ENCODE results near the gene KLHDC10. TPM values are rescaled to one million over a fixed set of nuclear protein-coding genes. Genes with fewer than 3 reads are reported as not detected.
"Not testable (repeated sequence)": the region's sequence is repeated elsewhere in the genome, so short reads cannot be mapped to it uniquely, and the experiment has no call there.

Gene KLHDC10
- total and polyA plus RNA-seq, 2 of the 13 experiments (the other 11 are each of a cell fraction or from before 2014, with no cell fraction given) = 11.9 to 21.6 TPM

- TF ChIP-seq ARNT2 (CRISPR knock-in tag; IDR thresholded peaks at IDR 0.05; ENCODE audit: low read depth) = no peak
- TF ChIP-seq STAT6 (CRISPR knock-in tag; IDR thresholded peaks at IDR 0.05; ENCODE audit: borderline replicate concordance) = no peak
- no peak for TF ChIP-seq ZNF749 (CRISPR knock-in tag; IDR thresholded peaks at IDR 0.05; ENCODE audit: borderline replicate concordance)
Observed at GRCh38 chr7:130124711-130125110, 54.4 kb downstream of the KLHDC10 start (continued).

- H3K27ac ChIP-seq (ENCODE audit: extremely low read length, insufficient read depth, low read length); H3K27me3 ChIP-seq (ENCODE audit: control insufficient read depth in 1 of 2, insufficient read depth in 2 of 2, low read length in 2 of 2); CTCF ChIA-PET (ENCODE audit: low intra/inter-chr PET ratio, low total read pairs); POLR2A ChIA-PET; H3K9me3 ChIP-seq (ENCODE audit: low read length); H3K4me2 ChIP-seq (ENCODE audit: low read depth, low read length); H4K20me1 ChIP-seq (ENCODE audit: insufficient read depth, low read length); BruUV-seq (replicated peaks); H3K79me2 ChIP-seq (ENCODE audit: insufficient read depth, low read length); intact Hi-C loops (cut with micrococcal nuclease; ENCODE audit: unreplicated experiment); FAIRE-seq; H2AFZ ChIP-seq (ENCODE audit: low read length); H3K4me3 ChIP-seq (replicated peaks in 1 of 3; ENCODE audit: insufficient read depth in 1 of 3, low read depth in 2 of 3, low read length in 3 of 3); H3K4me1 ChIP-seq (ENCODE audit: insufficient read depth, low read length); ATAC-seq; DNase-seq (ENCODE audit: low spot score); in situ Hi-C loops (cut with HindIII; ENCODE audit: extremely low pct_ligation_motif_present, low pct_unique_long_range_greater_than_20kb); H3K9ac ChIP-seq (ENCODE audit: insufficient read depth, low read depth, low read length): not testable (repeated sequence)
- peaks cover 15 to 60% of the 10 kb centered on the region in 2 experiments for H3K36me3 ChIP-seq (replicated peaks in 1 of 2; ENCODE audit: control insufficient read depth in 1 of 2, insufficient read depth in 2 of 2, low read length in 2 of 2)
- 96% methylated on average over 3 of the region's 3 CpGs for WGBS (ENCODE audit: low lambda C conversion rate)
Observed at GRCh38 chr7:130126840-130127239, 56.5 kb downstream of the KLHDC10 start.

GRCh38 chr7:130127404-130127803 is 57.1 kb downstream of the KLHDC10 start:
- H3K4me1 ChIP-seq (ENCODE audit: insufficient read depth, low read length) = no peaks in the 10 kb centered on the region
- H3K27ac ChIP-seq (ENCODE audit: extremely low read length, insufficient read depth, low read length) = no peak overlapping the region
- POLR2A ChIA-PET = no interaction called here
- intact Hi-C loops (cut with micrococcal nuclease; ENCODE audit: unreplicated experiment) (no loop called here), in situ Hi-C loops (cut with HindIII; ENCODE audit: extremely low pct_ligation_motif_present, low pct_unique_long_range_greater_than_20kb) (no loop called here)
- ATAC-seq (no peak), DNase-seq (ENCODE audit: low spot score) (no peak), FAIRE-seq (no peak)
- H3K27me3 ChIP-seq (ENCODE audit: control insufficient read depth in 1 of 2, insufficient read depth in 2 of 2, low read length in 2 of 2) = no peaks in the 10 kb centered on the region
- WGBS (ENCODE audit: low lambda C conversion rate) = 96% methylated on average over 2 of the region's 2 CpGs
- no peaks in the 10 kb centered on the region for H3K9me3 ChIP-seq (ENCODE audit: low read length)
- H4K20me1 ChIP-seq (ENCODE audit: insufficient read depth, low read length) = no peaks in the 10 kb centered on the region
- peak in 1 of 2 experiments; percentile 62; a peak in 2 of 4 replicates for TF ChIP-seq MAFK (conservative IDR thresholded peaks at IDR 0.05 in 1 of 2, IDR thresholded peaks at IDR 0.05 in 1 of 2; ENCODE audit: low read length in 2 of 2)
- TF ChIP-seq PHB2 (IDR thresholded peaks at IDR 0.05; ENCODE audit: partially characterized antibody) = no peak
- no peak overlapping the region for H3K4me2 ChIP-seq (ENCODE audit: low read depth, low read length)
- H3K9ac ChIP-seq (ENCODE audit: insufficient read depth, low read depth, low read length) = no peak overlapping the region
- BruUV-seq (replicated peaks) = no TSS peak
- peaks cover 13 to 58% of the 10 kb centered on the region in 2 experiments for H3K36me3 ChIP-seq (replicated peaks in 1 of 2; ENCODE audit: control insufficient read depth in 1 of 2, insufficient read depth in 2 of 2, low read length in 2 of 2)
- CTCF ChIA-PET (ENCODE audit: low intra/inter-chr PET ratio, low total read pairs) = no interaction called here
- no peaks in the 10 kb centered on the region for H3K79me2 ChIP-seq (ENCODE audit: insufficient read depth, low read length)
- no peak overlapping the region for H3K4me3 ChIP-seq (replicated peaks in 1 of 3; ENCODE audit: insufficient read depth in 1 of 3, low read depth in 2 of 3, low read length in 3 of 3)
- H2AFZ ChIP-seq (ENCODE audit: low read length) = no peak overlapping the region
